Measurements from ENCODE around the gene ZNF3. TPM values are rescaled to one million over a fixed set of nuclear protein-coding genes. Genes with fewer than 3 reads are reported as not detected.

The ZNF3 gene
- polyA plus RNA-seq, 2 of the 4 experiments (the other 2 are of a cell fraction): 22.5 to 30.2 TPM

GRCh38 chr7:100102950-100103840 is 21.7 kb upstream of the ZNF3 start:
- ATAC-seq (no peak), DNase-seq (ENCODE audit: low read depth in 1 of 2, low spot score in 1 of 2) (no peak), FAIRE-seq (no peak)
- peaks cover 18% of the 10 kb centered on the region for H3K4me1 ChIP-seq
- H3K4me3 ChIP-seq: peak overlapping the region; percentile 98; the same call in 1 of the 3 replicates
- H3K4me2 ChIP-seq: peak overlapping the region; percentile 85
- no peaks in the 10 kb centered on the region for H3K9me3 ChIP-seq
- ChIA-PET POLR2A (interaction anchor here (1.2 to 3.0 kb wide), 4 partner anchors 10 to 694 kb away, joined by 3 to 46 read pairs (median 8); partner anchors contain the start of genes BUD31, COPS6 and PDAP1), CTCF (interaction anchor here (0.5 to 3.9 kb wide), 5 partner anchors 9 to 316 kb away, joined by 4 to 33 read pairs (median 8); no protein-coding TSS in a partner anchor)
- 92% methylated on average over 16 of the region's 17 CpGs for WGBS (ENCODE audit: missing lambda C conversion rate)
- H3K27ac ChIP-seq: peak overlapping the region in 1 of 2 experiments; percentile 94; a peak in 4 of 6 replicates
- TF ChIP-seq BHLHE40 (IDR thresholded peaks at IDR 0.05; ENCODE audit: low read depth, low read length) (no peak), CTCF (IDR thresholded peaks at IDR 0.05) (no peak), HOXA7 (CRISPR knock-in tag; IDR thresholded peaks at IDR 0.05) (no peak), POLR2A (IDR thresholded peaks at IDR 0.05; ENCODE audit: low read length) (no peak), CBX2 (IDR thresholded peaks at IDR 0.05; ENCODE audit: borderline replicate concordance, low read depth) (no peak), POLR2AphosphoS2 (conservative IDR thresholded peaks at IDR 0.05; ENCODE audit: low read length) (no peak)

- ATAC-seq (peak; percentile 89 to 91), DNase-seq (ENCODE audit: low read depth in 1 of 2, low spot score in 1 of 2) (peak; percentile 97 to 100), FAIRE-seq (no peak)
- ChIA-PET POLR2A (interaction anchor here (0.6 to 3.0 kb wide), 19 partner anchors 8 to 692 kb away, joined by 3 to 46 read pairs (median 6); partner anchors contain the start of genes BUD31, COPS6, LAMTOR4 and MBLAC1), CTCF (interaction anchor here (0.6 to 3.9 kb wide), 6 partner anchors 11 to 489 kb away, joined by 3 to 33 read pairs (median 4); partner anchors contain the start of gene COPS6)
- Histone ChIP-seq H3K27ac (peak within 1 kb of the TSS; percentile 94 to 100), H3K4me1 (peaks cover 18% of the 10 kb centered on the region), H3K4me3 (peak within 1 kb of the TSS; percentile 98), H3K4me2 (peak within 1 kb of the TSS; percentile 85), H3K9me3 (no peaks in the 10 kb centered on the region)
- under 1% methylated on average over 45 of the region's 80 CpGs for WGBS (ENCODE audit: missing lambda C conversion rate)
- TF ChIP-seq ESRRA (IDR thresholded peaks at IDR 0.05; ENCODE audit: borderline replicate concordance, low read length): no peak
- TF ChIP-seq CBX2 (IDR thresholded peaks at IDR 0.05; ENCODE audit: borderline replicate concordance, low read depth): no peak
- TF ChIP-seq CTCF (IDR thresholded peaks at IDR 0.05): no peak
- TF ChIP-seq POLR2AphosphoS2 (conservative IDR thresholded peaks at IDR 0.05; ENCODE audit: low read length): no peak
- peak; percentile 69; the same call in 1 of the 2 replicates for TF ChIP-seq HOXB13 (CRISPR knock-in tag; IDR thresholded peaks at IDR 0.05; ENCODE audit: low read depth)
- TF ChIP-seq ZSCAN20 (CRISPR knock-in tag; IDR thresholded peaks at IDR 0.05): no peak
- no peak for TF ChIP-seq SMC3 (IDR thresholded peaks at IDR 0.05)
- peak; percentile 98 for TF ChIP-seq USF2 (IDR thresholded peaks at IDR 0.05)
- no peak for TF ChIP-seq HES2 (IDR thresholded peaks at IDR 0.05)
- TF ChIP-seq MAZ (IDR thresholded peaks at IDR 0.05; ENCODE audit: borderline replicate concordance, low read depth, low read length): no peak
- no peak for TF ChIP-seq POLR2A (IDR thresholded peaks at IDR 0.05; ENCODE audit: low read length)
- TF ChIP-seq ELK1 (IDR thresholded peaks at IDR 0.05; ENCODE audit: low read depth, low read length): no peak
- TF ChIP-seq PHF8 (IDR thresholded peaks at IDR 0.05; ENCODE audit: borderline replicate concordance, low read depth): peak; percentile 23; the same call in 1 of the 2 replicates
- TF ChIP-seq JUN (IDR thresholded peaks at IDR 0.05): peak; percentile 52 to 84; a peak in 4 of 5 replicates
- peak; percentile 38; the same call in 1 of the 2 replicates for TF ChIP-seq MYC (IDR thresholded peaks at IDR 0.05; ENCODE audit: borderline replicate concordance, low read length)
- TF ChIP-seq ZC3H11A (IDR thresholded peaks at IDR 0.05): no peak
- no peak for TF ChIP-seq FOSL2 (IDR thresholded peaks at IDR 0.05)
- no peak for TF ChIP-seq FOSL2 (CRISPR knock-in tag; IDR thresholded peaks at IDR 0.05)
- TF ChIP-seq E2F6 (IDR thresholded peaks at IDR 0.05; ENCODE audit: borderline replicate concordance, low read depth): peak; percentile 89
- no peak for TF ChIP-seq HMGXB4 (CRISPR knock-in tag; IDR thresholded peaks at IDR 0.05; ENCODE audit: borderline replicate concordance)
Measured at GRCh38 chr7:100101016-100101862, 19.7 kb upstream of the ZNF3 start, which contains the start of the genes AP4M1 and MCM7. Gene AP4M1, plus strand, starts transcription at chr7:100101643. Its CDS starts 72 bp downstream, at chr7:100101715. Gene MCM7, minus strand, starts transcription at chr7:100101397. Its CDS starts 103 bp downstream, at chr7:100101294.

Data from A549 (cell line).